ENCODE measurements around the gene FAM184A.
"Not testable (repeated sequence)": the region's sequence is repeated elsewhere in the genome, so short reads cannot be mapped to it uniquely, and the experiment has no call there.

FAM184A gene

DNA sequence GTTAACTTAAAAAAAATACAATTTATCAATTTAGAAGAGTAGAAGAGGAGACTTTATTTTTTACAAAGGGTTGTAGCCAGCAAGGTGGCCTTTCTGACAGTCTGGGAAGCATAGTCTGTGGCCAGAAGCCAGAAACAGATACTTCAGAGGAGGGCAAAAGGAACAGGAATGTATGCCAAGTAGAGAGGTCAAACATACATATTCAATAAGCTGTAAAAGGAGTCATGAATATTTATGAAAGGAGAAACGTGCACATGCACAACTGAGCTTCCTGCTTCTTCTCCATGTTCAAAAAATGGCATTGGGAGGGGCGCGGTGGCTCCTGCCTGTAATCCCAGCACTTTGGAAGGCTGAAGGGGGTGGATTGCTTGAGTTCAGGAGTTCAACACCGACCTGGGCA lies 43.9 kb upstream of the FAM184A start:
- H3K4me3 ChIP-seq (replicated peaks; ENCODE audit: low read depth, low read length): no peak overlapping the region
- DNase-seq (ENCODE audit: extremely low read depth, low read depth): no peak
- TF ChIP-seq, protein P1, sequence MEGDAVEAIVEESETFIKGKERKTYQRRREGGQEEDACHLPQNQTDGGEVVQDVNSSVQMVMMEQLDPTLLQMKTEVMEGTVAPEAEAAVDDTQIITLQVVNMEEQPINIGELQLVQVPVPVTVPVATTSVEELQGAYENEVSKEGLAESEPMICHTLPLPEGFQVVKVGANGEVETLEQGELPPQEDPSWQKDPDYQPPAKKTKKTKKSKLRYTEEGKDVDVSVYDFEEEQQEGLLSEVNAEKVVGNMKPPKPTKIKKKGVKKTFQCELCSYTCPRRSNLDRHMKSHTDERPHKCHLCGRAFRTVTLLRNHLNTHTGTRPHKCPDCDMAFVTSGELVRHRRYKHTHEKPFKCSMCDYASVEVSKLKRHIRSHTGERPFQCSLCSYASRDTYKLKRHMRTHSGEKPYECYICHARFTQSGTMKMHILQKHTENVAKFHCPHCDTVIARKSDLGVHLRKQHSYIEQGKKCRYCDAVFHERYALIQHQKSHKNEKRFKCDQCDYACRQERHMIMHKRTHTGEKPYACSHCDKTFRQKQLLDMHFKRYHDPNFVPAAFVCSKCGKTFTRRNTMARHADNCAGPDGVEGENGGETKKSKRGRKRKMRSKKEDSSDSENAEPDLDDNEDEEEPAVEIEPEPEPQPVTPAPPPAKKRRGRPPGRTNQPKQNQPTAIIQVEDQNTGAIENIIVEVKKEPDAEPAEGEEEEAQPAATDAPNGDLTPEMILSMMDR (IDR thresholded peaks at IDR 0.05; ENCODE audit: low read depth, low read length, missing control alignments): no peak

GRCh38 chr6:119121367-119121766 lies 42.9 kb upstream of the FAM184A start:
- TF ChIP-seq, protein P1 (IDR thresholded peaks at IDR 0.05; ENCODE audit: low read depth, low read length, missing control alignments): no peak
- H3K4me3 ChIP-seq (replicated peaks; ENCODE audit: low read depth, low read length): no peak overlapping the region
- no peak for DNase-seq (ENCODE audit: extremely low read depth, low read depth)

DNA sequence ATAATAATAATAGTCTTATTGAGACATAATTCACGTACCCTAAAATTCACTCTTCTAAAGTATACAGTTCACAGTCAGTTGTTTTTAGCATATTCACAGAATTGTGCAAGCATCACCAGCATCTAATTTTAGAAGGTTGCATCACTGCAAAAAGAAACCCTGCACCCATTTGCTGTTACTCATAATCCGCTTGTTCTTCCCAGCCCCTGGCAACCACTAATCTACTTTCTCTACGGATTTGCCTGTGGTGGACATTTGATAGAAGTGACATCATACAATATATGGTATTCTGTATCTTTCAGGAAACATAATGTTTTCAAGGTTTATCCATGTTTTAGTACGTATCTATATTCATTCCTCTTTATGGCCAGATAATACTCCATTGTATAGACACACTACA lies 41.5 kb upstream of the FAM184A start:
- H3K4me3 ChIP-seq (replicated peaks; ENCODE audit: low read depth, low read length): no peak overlapping the region
- TF ChIP-seq, protein P1 (IDR thresholded peaks at IDR 0.05; ENCODE audit: low read depth, low read length, missing control alignments): no peak
- no peak for DNase-seq (ENCODE audit: extremely low read depth, low read depth)

DNA sequence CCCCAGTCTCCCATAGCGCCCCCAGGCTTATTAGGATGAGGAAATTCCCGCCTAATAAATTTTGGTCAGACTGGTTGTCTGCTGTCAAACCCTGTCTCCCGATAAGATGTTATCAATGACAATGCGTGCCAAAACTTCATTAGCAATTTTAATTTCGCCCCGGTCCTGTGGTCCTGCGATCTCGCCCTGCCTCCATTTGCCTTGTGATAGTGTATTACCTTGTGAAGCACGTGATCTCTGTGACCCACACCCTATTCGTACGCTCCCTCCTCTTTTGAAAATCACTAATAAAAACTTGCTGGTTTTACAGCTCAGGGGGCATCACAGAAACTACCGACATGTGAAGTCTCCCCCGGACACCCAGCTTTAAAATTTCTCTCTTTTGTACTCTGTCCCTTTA lies 40.6 kb upstream of the FAM184A start:
- H3K4me3 ChIP-seq (replicated peaks; ENCODE audit: low read depth, low read length); DNase-seq (ENCODE audit: extremely low read depth, low read depth): not testable (repeated sequence)

DNA sequence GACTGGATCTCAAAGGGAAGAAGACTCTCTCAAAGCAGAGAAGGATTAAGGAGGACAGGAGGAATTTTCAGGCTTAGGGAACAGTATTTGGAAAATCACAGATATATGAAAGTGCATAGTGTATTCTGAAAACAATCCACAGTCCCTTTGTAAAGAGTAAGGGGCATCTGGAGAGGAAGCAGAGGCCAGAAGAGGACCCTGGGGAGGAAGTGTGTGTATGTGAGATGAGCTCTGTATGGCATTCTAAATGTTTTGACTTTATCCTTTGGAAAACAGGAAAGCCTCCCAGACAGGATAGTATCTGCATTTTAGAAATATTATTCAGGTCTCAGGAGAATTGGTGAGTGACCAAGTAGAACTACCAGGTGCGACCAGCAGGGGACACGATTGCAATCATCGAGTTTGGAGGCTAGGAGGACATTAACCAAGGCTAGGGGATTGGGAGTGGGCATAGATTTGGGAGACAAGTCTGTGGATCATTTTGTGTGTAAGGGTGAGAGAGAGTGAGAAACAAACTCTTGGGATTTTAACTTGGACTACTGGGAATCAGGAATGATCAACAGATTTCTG lies 38.3 kb upstream of the FAM184A start:
- DNase-seq (ENCODE audit: extremely low read depth, low read depth): no peak
- TF ChIP-seq, protein P1 (IDR thresholded peaks at IDR 0.05; ENCODE audit: low read depth, low read length, missing control alignments): peak; percentile 20
- H3K4me3 ChIP-seq (replicated peaks; ENCODE audit: low read depth, low read length): no peak overlapping the region

DNA sequence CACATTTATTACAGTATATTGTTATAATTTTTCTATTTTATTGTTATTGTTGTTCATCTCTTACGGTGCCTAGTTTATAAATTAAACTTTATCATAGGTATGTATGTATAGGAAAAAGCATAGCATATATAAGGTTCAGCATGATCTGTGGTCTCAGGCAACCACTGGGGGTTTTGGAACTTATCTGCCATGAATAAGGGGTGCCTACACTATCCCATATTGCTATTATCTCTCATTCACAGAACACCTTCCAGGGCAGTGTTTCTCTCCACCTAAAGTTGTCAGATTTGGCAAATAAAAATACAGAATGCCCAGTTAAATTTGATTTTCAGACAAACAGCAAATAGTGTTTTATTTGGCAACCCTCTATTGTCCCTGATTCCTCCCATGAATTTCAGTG lies 35.5 kb upstream of the FAM184A start:
- no peak for DNase-seq (ENCODE audit: extremely low read depth, low read depth)
- no peak overlapping the region for H3K4me3 ChIP-seq (replicated peaks; ENCODE audit: low read depth, low read length)
- TF ChIP-seq, protein P1 (IDR thresholded peaks at IDR 0.05; ENCODE audit: low read depth, low read length, missing control alignments): no peak

- TF ChIP-seq, protein P1 (IDR thresholded peaks at IDR 0.05; ENCODE audit: low read depth, low read length, missing control alignments): no peak
- DNase-seq (ENCODE audit: extremely low read depth, low read depth): no peak
Observed at GRCh38 chr6:119112812-119113530, 34.5 kb upstream of the FAM184A start.

More at GRCh38 chr6:119112812-119113530, 34.5 kb upstream of the FAM184A start:
- H3K4me3 ChIP-seq (replicated peaks; ENCODE audit: low read depth, low read length): no peak overlapping the region

Measured in HFF-Myc (cell line).